Measurements from ENCODE around the gene MS4A1.
"Not testable (repeated sequence)": the region's sequence is repeated elsewhere in the genome, so short reads cannot be mapped to it uniquely, and the experiment has no call there.

MS4A1 gene

GRCh38 chr11:60455531-60456042 is at the start of gene MS4A1:
Gene MS4A1 (plus strand): TSS chr11:60455847. CDS start chr11:60462375, 6,528 bp downstream.
- FAIRE-seq, result no peak

GRCh38 chr11:60420015-60420414 is 35.6 kb upstream of the MS4A1 start:
- FAIRE-seq, result no peak

GRCh38 chr11:60422609-60423008 is 33.0 kb upstream of the MS4A1 start:
- FAIRE-seq, result no peak

GRCh38 chr11:60428517-60428916 is 27.1 kb upstream of the MS4A1 start:
- FAIRE-seq, result no peak

GRCh38 chr11:60429272-60429671 is 26.4 kb upstream of the MS4A1 start, which contains the start of gene MS4A5:
Gene MS4A5 (plus strand): TSS chr11:60429572. CDS start chr11:60429675, 103 bp downstream.
- FAIRE-seq, result no peak

- no peak for FAIRE-seq
Observed at GRCh38 chr11:60431251-60431650, 24.4 kb upstream of the MS4A1 start.

- no peak for FAIRE-seq
Observed at GRCh38 chr11:60433401-60433800, 22.2 kb upstream of the MS4A1 start.

GRCh38 chr11:60447070-60447469 is 8.6 kb upstream of the MS4A1 start:
- no peak for FAIRE-seq

GRCh38 chr11:60447846-60448245 is 7.8 kb upstream of the MS4A1 start:
- FAIRE-seq, result no peak

- not testable (repeated sequence) for FAIRE-seq
Observed at GRCh38 chr11:60451185-60451584, 4.5 kb upstream of the MS4A1 start.

GRCh38 chr11:60454212-60454611 is 1.4 kb upstream of the MS4A1 start:
- no peak for FAIRE-seq

GRCh38 chr11:60457576-60457975 is 1.9 kb downstream of the MS4A1 start:
- FAIRE-seq, result no peak

- FAIRE-seq, result no peak
Observed at GRCh38 chr11:60459345-60459744, 3.7 kb downstream of the MS4A1 start.

GRCh38 chr11:60468829-60469228 is 13.2 kb downstream of the MS4A1 start:
- no peak for FAIRE-seq

- no peak for FAIRE-seq
Observed at GRCh38 chr11:60469723-60470122, 14.1 kb downstream of the MS4A1 start.

GRCh38 chr11:60477035-60477445 is 21.4 kb downstream of the MS4A1 start:
- no peak for FAIRE-seq

GRCh38 chr11:60482361-60482760 is 26.7 kb downstream of the MS4A1 start:
- no peak for FAIRE-seq

- FAIRE-seq, result peak; percentile 72
Observed at GRCh38 chr11:60485987-60486386, 30.3 kb downstream of the MS4A1 start.

- FAIRE-seq, result no peak
Observed at GRCh38 chr11:60492488-60493009, 36.9 kb downstream of the MS4A1 start, which contains the start of gene MS4A12. Gene MS4A12 (plus strand): TSS chr11:60492778. CDS start chr11:60497319, 4,541 bp downstream.

- FAIRE-seq, result no peak
Observed at GRCh38 chr11:60493454-60493853, 37.8 kb downstream of the MS4A1 start.

GRCh38 chr11:60498399-60498798 is 42.8 kb downstream of the MS4A1 start:
- no peak for FAIRE-seq

- FAIRE-seq, result no peak
Observed at GRCh38 chr11:60498853-60499252, 43.2 kb downstream of the MS4A1 start.

GRCh38 chr11:60500276-60500910 is 44.7 kb downstream of the MS4A1 start:
- no peak for FAIRE-seq

GRCh38 chr11:60502221-60502775 is 46.7 kb downstream of the MS4A1 start:
- FAIRE-seq, result no peak
